OCI-LY1 (cell line): ENCODE measurements around the gene MARCHF10.

Experiments
- H2AFZ ChIP-seq: fragments of 200-600 bp; sonication (generic), shearing (Covaris generic); 2 replicates; pipeline ENCODE4 v1.6.0; 2014; ENCODE audit warnings: antibody characterized with exemption, mild to moderate bottlenecking, low read length
- H3F3A ChIP-seq: fragments of 200-600 bp; sonication (generic), shearing (Covaris generic); 2 replicates; pipeline ENCODE4 v1.6.0; 2014; ENCODE audit warnings: mild to moderate bottlenecking, antibody characterized with exemption, low read length, moderate library complexity; ENCODE audit not compliant: insufficient read depth
- H3K27ac ChIP-seq: fragments of 200-600 bp; sonication (generic); 2 replicates; pipeline ENCODE4 v1.5.1; 2014; ENCODE audit warnings: low read length, mixed run types, mild to moderate bottlenecking, low read depth; ENCODE audit not compliant: poor library complexity, severe bottlenecking
- H3K27me3 ChIP-seq: fragments of 200-600 bp; sonication (generic); 2 replicates; pipeline ENCODE4 v1.6.0; 2014; ENCODE audit warnings: antibody characterized with exemption, mild to moderate bottlenecking, low read length, moderate library complexity; ENCODE audit not compliant: insufficient read depth
- H3K36me3 ChIP-seq: fragments of 200-600 bp; sonication (generic); 2 replicates; pipeline ENCODE4 v1.6.1; 2014; ENCODE audit warnings: mild to moderate bottlenecking, antibody characterized with exemption, low read length, moderate library complexity, mixed read lengths; ENCODE audit not compliant: insufficient read depth
- H3K4me1 ChIP-seq: fragments of 200-600 bp; sonication (generic); 2 replicates; pipeline ENCODE4 v1.5.1; 2014; ENCODE audit warnings: mild to moderate bottlenecking, low read length, moderate library complexity; ENCODE audit not compliant: insufficient read depth, severe bottlenecking
- H3K4me2 ChIP-seq: fragments of 200-600 bp; sonication (generic), shearing (Covaris generic); 2 replicates; pipeline ENCODE4 v1.6.1; 2014; ENCODE audit warnings: low read length
- H3K4me3 ChIP-seq: fragments of 200-600 bp; sonication (generic); 2 replicates; pipeline ENCODE4 v1.5.1; 2014; ENCODE audit warnings: low read length, low read depth, mild to moderate bottlenecking, mixed read lengths; ENCODE audit not compliant: poor library complexity, severe bottlenecking
- H3K79me2 ChIP-seq: fragments of 200-600 bp; shearing (Covaris generic); 2 replicates; pipeline ENCODE4 v1.6.1; 2016; ENCODE audit warnings: mixed run types, low read length, mixed read lengths; ENCODE audit not compliant: insufficient read depth
- H3K9ac ChIP-seq: fragments of 200-600 bp; sonication (generic), shearing (Covaris generic); 2 replicates; pipeline ENCODE4 v1.6.1; 2014; ENCODE audit warnings: mild to moderate bottlenecking, low read length, mixed read lengths
- H3K9me2 ChIP-seq: fragments of 200-600 bp; sonication (generic), shearing (Covaris generic); 2 replicates; pipeline ENCODE4 v1.6.1; 2014; ENCODE audit warnings: low read depth, mild to moderate bottlenecking, low read length, mixed read lengths
- H3K9me3 ChIP-seq: fragments of 200-600 bp; shearing (Covaris generic); 2 replicates; pipeline ENCODE4 v1.6.1; 2014; ENCODE audit warnings: low read length, mixed read lengths
- H4K20me1 ChIP-seq: fragments of 200-600 bp; sonication (generic), shearing (Covaris generic); 2 replicates; pipeline ENCODE4 v1.6.0; 2016; ENCODE audit warnings: mild to moderate bottlenecking, low read length; ENCODE audit not compliant: insufficient read depth
- EZH2 ChIP-seq: fragments of 200-600 bp; sonication (generic), shearing (Covaris generic); IDR thresholded peaks from 2 replicates; pipeline ENCODE4 v1.8.0; 2017; ENCODE audit warnings: borderline replicate concordance, mixed run types, mild to moderate bottlenecking, antibody characterized with exemption, low read length, moderate library complexity, mixed read lengths
- TF ChIP-seq, protein P1 (sequence below): fragments of 200-600 bp; sonication (generic), shearing (Covaris generic); IDR thresholded peaks from 2 replicates; pipeline ENCODE4 v1.5.1; 2017; ENCODE audit warnings: mild to moderate bottlenecking, antibody characterized with exemption, low read length, moderate library complexity, mixed read lengths

MARCHF10 gene

DNA sequence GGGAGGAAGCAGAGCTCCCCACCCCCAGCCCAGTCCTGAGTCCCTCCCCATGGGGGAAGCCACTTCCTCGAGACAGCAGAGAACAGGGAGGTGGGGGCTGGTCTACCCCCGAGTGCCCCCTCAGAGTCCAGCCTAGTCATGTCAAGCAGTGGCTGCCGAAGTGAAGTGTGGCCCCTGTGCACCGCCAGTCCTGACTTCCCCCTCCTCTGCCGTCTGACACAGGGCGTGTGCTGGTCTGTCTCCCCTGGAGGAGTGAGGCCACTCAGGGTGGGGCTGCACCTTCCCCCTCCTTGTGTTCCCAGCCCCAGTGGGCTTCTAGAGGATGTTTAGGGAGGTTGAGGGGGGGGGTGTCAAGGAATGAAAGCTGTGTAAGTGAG is 133.8 kb downstream of the MARCHF10 start:
- Histone ChIP-seq H2AFZ (no peak overlapping the region), H3K9ac (no peak overlapping the region), H3K79me2 (no peaks in the 10 kb centered on the region), H3K27ac (no peak overlapping the region), H3K4me2 (no peak overlapping the region), H4K20me1 (no peaks in the 10 kb centered on the region), H3F3A (no peaks in the 10 kb centered on the region), H3K4me1 (peaks cover 17% of the 10 kb centered on the region), H3K9me3 (no peaks in the 10 kb centered on the region), H3K27me3 (0 out of 2 replicates have a peak, but pooled peaks cover 6% of the 10 kb centered on the region), H3K4me3 (no peak overlapping the region), H3K9me2 (no peaks in the 10 kb centered on the region), H3K36me3 (no peaks in the 10 kb centered on the region)
- TF ChIP-seq, protein P1, sequence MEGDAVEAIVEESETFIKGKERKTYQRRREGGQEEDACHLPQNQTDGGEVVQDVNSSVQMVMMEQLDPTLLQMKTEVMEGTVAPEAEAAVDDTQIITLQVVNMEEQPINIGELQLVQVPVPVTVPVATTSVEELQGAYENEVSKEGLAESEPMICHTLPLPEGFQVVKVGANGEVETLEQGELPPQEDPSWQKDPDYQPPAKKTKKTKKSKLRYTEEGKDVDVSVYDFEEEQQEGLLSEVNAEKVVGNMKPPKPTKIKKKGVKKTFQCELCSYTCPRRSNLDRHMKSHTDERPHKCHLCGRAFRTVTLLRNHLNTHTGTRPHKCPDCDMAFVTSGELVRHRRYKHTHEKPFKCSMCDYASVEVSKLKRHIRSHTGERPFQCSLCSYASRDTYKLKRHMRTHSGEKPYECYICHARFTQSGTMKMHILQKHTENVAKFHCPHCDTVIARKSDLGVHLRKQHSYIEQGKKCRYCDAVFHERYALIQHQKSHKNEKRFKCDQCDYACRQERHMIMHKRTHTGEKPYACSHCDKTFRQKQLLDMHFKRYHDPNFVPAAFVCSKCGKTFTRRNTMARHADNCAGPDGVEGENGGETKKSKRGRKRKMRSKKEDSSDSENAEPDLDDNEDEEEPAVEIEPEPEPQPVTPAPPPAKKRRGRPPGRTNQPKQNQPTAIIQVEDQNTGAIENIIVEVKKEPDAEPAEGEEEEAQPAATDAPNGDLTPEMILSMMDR: no peak
- no peak for TF ChIP-seq EZH2

DNA sequence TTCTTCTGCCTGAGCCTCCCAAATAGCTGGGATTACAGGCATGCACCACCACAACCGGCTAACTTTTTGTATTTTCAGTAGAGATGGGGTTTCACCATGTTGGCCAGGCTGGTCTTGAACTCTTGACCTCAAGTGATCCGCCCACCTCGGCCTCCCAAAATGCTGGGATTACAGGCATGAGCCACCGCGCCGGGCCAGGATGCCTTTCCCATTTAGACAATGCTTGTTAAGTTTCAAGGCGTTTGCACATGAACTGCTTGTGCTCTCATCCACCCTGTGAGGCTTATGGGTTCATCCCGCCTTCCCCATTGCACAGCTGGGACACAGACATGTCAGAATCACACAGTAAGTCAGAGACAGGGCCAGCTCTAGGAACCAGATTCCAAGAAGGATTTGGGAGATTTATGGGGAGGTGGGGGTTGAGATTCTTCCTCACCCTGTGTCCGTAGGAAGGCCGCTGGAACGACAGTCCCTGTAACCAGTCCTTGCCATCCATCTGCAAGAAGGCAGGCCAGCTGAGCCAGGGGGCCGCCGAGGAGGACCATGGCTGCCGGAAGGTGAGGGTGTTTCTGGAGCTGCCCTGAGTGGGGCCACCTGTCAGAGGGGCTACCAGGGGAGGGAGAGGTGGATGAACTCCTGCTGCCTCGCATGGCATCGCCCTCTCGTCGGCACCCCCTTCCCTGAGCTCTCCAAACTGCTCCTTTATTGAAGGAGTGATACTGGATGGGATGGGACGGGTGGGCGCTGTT is 134.3 kb downstream of the MARCHF10 start:
- TF ChIP-seq, protein P1: no peak
- no peak for TF ChIP-seq EZH2

DNA sequence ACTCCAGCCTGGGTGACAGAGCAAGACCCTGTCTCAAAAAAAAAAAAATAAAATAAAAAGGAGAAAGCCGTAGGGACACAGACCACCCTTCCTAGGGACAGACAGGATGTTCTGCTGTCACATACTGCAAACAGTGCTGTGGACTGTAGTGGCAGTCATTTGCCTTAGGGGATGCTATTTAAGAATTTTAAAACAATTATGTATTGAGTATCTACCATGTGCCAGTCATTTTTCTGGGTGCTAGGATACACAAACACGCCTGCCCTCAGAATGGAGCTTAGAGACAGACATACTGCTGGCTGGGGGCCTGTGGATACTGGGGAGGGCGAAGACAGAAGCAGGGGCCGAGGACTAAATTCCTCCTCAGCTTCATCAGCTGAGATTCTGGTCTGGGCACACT is 135.2 kb downstream of the MARCHF10 start:
- Histone ChIP-seq H4K20me1 (no peaks in the 10 kb centered on the region), H3K36me3 (no peaks in the 10 kb centered on the region), H3K9me2 (no peaks in the 10 kb centered on the region), H3K4me2 (no peak overlapping the region), H3K4me1 (peaks cover 17% of the 10 kb centered on the region), H3K4me3 (no peak overlapping the region), H3K27ac (no peak overlapping the region), H2AFZ (no peak overlapping the region), H3K27me3 (0 out of 2 replicates have a peak, but pooled peaks cover 6% of the 10 kb centered on the region), H3F3A (no peaks in the 10 kb centered on the region), H3K9me3 (no peaks in the 10 kb centered on the region), H3K79me2 (no peaks in the 10 kb centered on the region), H3K9ac (no peak overlapping the region)
- TF ChIP-seq EZH2: no peak
- TF ChIP-seq, protein P1: no peak

More for the DNA sequence above, 134.3 kb downstream of the MARCHF10 start:
- Histone ChIP-seq H3K27me3 (0 out of 2 replicates have a peak, but pooled peaks cover 6% of the 10 kb centered on the region), H3K36me3 (no peaks in the 10 kb centered on the region), H3K79me2 (no peaks in the 10 kb centered on the region), H3K4me3 (no peak overlapping the region), H3K4me2 (no peak overlapping the region), H3K9me3 (no peaks in the 10 kb centered on the region), H3K4me1 (peaks cover 17% of the 10 kb centered on the region), H3K9ac (no peak overlapping the region), H2AFZ (no peak overlapping the region), H3F3A (no peaks in the 10 kb centered on the region), H3K27ac (no peak overlapping the region), H4K20me1 (no peaks in the 10 kb centered on the region), H3K9me2 (no peaks in the 10 kb centered on the region)
